Heart left ventricle (tissue), 13 donors: Measurements from ENCODE around the gene PCLO.

Experiments used
- POLR2A ChIP-seq, 2 donors: fragments of 450-650 bp; IDR thresholded peaks; one replicate each; pipeline ENCODE4 v1.6.1; 2017; ENCODE audit warnings: antibody characterized with exemption in 2 of 2, mild to moderate bottlenecking in 2 of 2, moderate library complexity in 2 of 2
- TF ChIP-seq, protein P1 (sequence below), 12 donors: fragments of 200-600 bp; sonication (generic) in 4 of 12; IDR thresholded peaks; one replicate each; pipeline versions ENCODE4 v1.5.0 to v1.8.0; 2018 to 2022; ENCODE audit warnings: antibody characterized with exemption in 12 of 12, mild to moderate bottlenecking in 5 of 12
- donor health status: ischemic (EF 13 %, LVEDD 7.1; RV severe dilation, severe dysfunction).
- donor health status: DM: no; HTN: yes; CAD: no.
- donor health status: DM: no; HTN: no; CAD: no.
- donor health status: ischemic (EF 25% LVEDD 6.9; RV normal size, moderate dysfunction).
- donor health status: ischemic (EF 25% LVEDD 5.7; RV mildly dilated, moderate dysfunction).
- donor health status: ischemic (EF 35%, LVEDD 5.7; RV mildly dilated, moderate dysfunction).
- donor health status: nonischemic (EF 11% LVEDD 7.7; RV severe dilation, severe dysfunction).
- donor health status: DM: yes; HTN: yes; CAD: no.
- donor health status: PGD.
- donor health status: ischemic (EF 29% LVEDD 5.4; RV normal size, mild dysfunction).
- donor health status: nonischemic (EF 23%, LVEDD 6.1; RV moderate dilation, normal function).

DNA sequence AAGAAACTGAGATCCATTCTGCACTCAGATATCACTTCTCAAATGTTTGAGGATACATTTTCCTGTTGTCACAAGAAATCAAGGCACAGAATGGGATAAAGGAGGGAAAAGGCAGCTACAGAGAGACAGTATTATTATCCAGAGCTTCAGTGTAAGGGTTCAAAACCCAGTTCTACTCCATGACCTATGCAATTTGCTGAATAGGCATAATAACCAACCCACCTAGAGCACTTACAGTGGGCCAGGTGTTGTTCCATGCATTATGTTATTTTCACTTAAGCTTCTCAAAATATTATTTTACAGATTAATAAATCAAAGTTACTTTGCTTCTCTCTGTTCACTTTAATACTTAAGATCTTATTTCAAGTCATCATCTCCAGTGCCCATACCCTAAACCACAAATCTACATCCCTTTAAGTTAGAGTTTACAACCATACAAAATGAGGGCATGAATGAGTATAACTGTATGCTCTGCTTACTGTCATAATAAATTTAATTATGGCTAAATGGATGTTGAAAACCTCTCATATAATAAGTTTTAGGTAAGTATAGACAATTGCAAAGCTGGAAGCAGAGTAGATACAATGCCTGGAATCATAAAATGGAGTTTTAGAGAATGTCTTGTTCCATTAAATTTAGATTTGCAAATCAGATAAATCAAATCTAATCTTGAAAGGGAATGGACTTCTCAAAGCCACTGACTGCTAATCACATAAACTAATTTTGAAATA is 28.1 kb upstream of the PCLO start:
- no peak for TF ChIP-seq POLR2A (IDR thresholded peaks at IDR 0.05)
- TF ChIP-seq, protein P1, sequence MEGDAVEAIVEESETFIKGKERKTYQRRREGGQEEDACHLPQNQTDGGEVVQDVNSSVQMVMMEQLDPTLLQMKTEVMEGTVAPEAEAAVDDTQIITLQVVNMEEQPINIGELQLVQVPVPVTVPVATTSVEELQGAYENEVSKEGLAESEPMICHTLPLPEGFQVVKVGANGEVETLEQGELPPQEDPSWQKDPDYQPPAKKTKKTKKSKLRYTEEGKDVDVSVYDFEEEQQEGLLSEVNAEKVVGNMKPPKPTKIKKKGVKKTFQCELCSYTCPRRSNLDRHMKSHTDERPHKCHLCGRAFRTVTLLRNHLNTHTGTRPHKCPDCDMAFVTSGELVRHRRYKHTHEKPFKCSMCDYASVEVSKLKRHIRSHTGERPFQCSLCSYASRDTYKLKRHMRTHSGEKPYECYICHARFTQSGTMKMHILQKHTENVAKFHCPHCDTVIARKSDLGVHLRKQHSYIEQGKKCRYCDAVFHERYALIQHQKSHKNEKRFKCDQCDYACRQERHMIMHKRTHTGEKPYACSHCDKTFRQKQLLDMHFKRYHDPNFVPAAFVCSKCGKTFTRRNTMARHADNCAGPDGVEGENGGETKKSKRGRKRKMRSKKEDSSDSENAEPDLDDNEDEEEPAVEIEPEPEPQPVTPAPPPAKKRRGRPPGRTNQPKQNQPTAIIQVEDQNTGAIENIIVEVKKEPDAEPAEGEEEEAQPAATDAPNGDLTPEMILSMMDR (IDR thresholded peaks at IDR 0.05): no peak
